ENCODE results near the gene CNTN2. TPM values are rescaled to one million over a fixed set of nuclear protein-coding genes. Genes with fewer than 3 reads are reported as not detected.

Gene CNTN2
- total RNA-seq, 1 donor from 2014 or later, result 0.10 TPM

DNA sequence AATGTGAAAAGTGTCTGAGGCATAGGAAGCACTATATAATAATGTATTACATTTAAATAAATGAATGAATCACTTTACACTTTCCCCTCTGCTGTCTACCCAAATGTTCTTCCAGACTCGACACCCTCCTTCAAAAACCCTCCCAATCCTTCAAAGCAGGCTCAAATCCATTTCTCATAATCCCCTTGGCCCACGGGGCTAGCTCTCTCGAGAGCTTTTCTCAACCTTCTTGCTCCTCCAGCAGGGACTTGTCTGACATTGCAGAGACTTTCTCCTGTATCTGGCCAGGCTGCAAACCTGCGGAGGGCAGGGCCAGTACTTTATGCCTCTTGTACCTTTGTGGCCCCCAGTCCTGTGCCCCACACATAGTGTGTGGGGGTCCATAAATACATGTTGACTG, 14.1 kb upstream of the CNTN2 start:
- TF ChIP-seq, protein P1, sequence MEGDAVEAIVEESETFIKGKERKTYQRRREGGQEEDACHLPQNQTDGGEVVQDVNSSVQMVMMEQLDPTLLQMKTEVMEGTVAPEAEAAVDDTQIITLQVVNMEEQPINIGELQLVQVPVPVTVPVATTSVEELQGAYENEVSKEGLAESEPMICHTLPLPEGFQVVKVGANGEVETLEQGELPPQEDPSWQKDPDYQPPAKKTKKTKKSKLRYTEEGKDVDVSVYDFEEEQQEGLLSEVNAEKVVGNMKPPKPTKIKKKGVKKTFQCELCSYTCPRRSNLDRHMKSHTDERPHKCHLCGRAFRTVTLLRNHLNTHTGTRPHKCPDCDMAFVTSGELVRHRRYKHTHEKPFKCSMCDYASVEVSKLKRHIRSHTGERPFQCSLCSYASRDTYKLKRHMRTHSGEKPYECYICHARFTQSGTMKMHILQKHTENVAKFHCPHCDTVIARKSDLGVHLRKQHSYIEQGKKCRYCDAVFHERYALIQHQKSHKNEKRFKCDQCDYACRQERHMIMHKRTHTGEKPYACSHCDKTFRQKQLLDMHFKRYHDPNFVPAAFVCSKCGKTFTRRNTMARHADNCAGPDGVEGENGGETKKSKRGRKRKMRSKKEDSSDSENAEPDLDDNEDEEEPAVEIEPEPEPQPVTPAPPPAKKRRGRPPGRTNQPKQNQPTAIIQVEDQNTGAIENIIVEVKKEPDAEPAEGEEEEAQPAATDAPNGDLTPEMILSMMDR (IDR thresholded peaks at IDR 0.05; ENCODE audit: unreplicated experiment), result no peak
- Mint-ChIP-seq H3K4me3 (ENCODE audit: unreplicated experiment) (no peak overlapping the region), H3K4me1 (ENCODE audit: unreplicated experiment) (no peaks in the 10 kb centered on the region), H3K27ac (ENCODE audit: unreplicated experiment) (no peak overlapping the region), H3K27me3 (ENCODE audit: unreplicated experiment) (peaks cover 2% of the 10 kb centered on the region), H3K36me3 (ENCODE audit: low read depth, unreplicated experiment) (no peaks in the 10 kb centered on the region), H3K9me3 (ENCODE audit: unreplicated experiment) (no peaks in the 10 kb centered on the region)
- DNase-seq (ENCODE audit: low spot score), result no peak

DNA sequence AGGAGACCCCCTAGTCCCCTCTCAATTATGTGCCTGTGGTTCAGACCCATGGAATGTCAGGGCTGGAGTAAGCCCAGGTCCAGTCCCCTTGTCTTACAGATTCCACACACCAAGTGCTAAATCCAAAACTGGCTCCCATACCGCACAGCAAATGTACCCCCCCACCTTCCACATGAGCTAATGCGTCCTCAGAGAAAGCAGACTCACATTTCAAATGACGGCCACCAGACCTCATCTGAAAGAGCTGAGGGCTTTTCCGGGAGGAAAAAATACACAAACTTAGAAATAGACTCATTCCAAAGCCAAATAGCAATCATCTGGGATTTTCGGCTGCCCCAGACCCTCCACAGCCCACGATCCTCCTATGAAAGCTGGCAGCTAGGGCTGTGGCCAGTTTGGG, 12.8 kb upstream of the CNTN2 start:
- no peak overlapping the region for H3K4me3 Mint-ChIP-seq (ENCODE audit: unreplicated experiment)
- no peaks in the 10 kb centered on the region for H3K4me1 Mint-ChIP-seq (ENCODE audit: unreplicated experiment)
- no peak overlapping the region for H3K27ac Mint-ChIP-seq (ENCODE audit: unreplicated experiment)
- TF ChIP-seq, protein P1 (IDR thresholded peaks at IDR 0.05; ENCODE audit: unreplicated experiment), result no peak
- H3K9me3 Mint-ChIP-seq (ENCODE audit: unreplicated experiment), result no peaks in the 10 kb centered on the region
- no peaks in the 10 kb centered on the region for H3K36me3 Mint-ChIP-seq (ENCODE audit: low read depth, unreplicated experiment)
- no peak for DNase-seq (ENCODE audit: low spot score)
- H3K27me3 Mint-ChIP-seq (ENCODE audit: unreplicated experiment), result peaks cover 2% of the 10 kb centered on the region

DNA sequence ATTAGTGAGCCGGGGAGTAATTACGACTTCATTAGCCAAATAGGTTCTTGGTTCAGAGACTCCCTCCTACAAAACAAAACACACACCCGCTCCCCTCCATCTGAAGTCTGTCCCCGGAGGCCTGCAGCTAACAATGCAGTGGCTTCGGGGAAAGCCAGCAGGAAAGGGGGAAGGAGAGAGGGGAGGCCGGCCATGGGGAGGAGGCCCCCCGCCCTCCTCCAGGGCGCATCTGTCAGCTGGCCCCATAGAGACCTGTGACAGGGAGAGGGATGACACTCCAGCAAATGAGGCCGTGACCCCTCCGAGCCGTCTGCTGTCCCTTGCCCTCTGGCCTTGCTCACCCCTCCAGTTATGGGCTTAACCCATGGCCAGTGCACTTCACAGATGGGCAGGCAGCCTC, 12.1 kb upstream of the CNTN2 start:
- no peaks in the 10 kb centered on the region for H3K36me3 Mint-ChIP-seq (ENCODE audit: low read depth, unreplicated experiment)
- no peak for DNase-seq (ENCODE audit: low spot score)
- no peak overlapping the region for H3K27ac Mint-ChIP-seq (ENCODE audit: unreplicated experiment)
- peaks cover 2% of the 10 kb centered on the region for H3K27me3 Mint-ChIP-seq (ENCODE audit: unreplicated experiment)
- H3K4me1 Mint-ChIP-seq (ENCODE audit: unreplicated experiment), result no peaks in the 10 kb centered on the region
- H3K9me3 Mint-ChIP-seq (ENCODE audit: unreplicated experiment), result no peaks in the 10 kb centered on the region
- no peak overlapping the region for H3K4me3 Mint-ChIP-seq (ENCODE audit: unreplicated experiment)
- TF ChIP-seq, protein P1 (IDR thresholded peaks at IDR 0.05; ENCODE audit: unreplicated experiment), result no peak

DNA sequence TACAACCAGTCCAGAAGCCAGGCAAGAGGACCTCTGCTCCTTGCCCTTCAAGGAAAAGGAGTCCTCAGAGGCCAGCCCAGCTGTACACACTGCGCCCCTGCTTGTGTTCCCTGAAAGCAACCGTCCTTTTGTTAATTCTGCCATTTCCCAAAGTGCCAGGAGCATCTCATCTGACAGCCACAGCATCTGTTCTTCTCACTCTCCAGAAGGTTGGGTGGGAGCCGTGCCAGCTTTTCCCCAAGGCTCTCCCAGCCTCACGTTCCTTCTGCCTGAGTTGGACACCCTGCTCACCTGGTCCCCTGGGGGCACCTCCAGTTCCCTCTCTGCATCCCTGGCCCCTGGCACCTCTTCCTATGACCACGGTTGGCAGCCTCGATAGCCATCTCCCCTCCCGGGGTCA, 10.5 kb upstream of the CNTN2 start:
- Mint-ChIP-seq H3K27ac (ENCODE audit: unreplicated experiment) (no peak overlapping the region), H3K36me3 (ENCODE audit: low read depth, unreplicated experiment) (peaks cover 4% of the 10 kb centered on the region), H3K27me3 (ENCODE audit: unreplicated experiment) (peaks cover 2% of the 10 kb centered on the region), H3K4me3 (ENCODE audit: unreplicated experiment) (no peak overlapping the region), H3K9me3 (ENCODE audit: unreplicated experiment) (no peaks in the 10 kb centered on the region), H3K4me1 (ENCODE audit: unreplicated experiment) (no peaks in the 10 kb centered on the region)
- TF ChIP-seq, protein P1 (IDR thresholded peaks at IDR 0.05; ENCODE audit: unreplicated experiment), result no peak
- DNase-seq (ENCODE audit: low spot score), result no peak

DNA sequence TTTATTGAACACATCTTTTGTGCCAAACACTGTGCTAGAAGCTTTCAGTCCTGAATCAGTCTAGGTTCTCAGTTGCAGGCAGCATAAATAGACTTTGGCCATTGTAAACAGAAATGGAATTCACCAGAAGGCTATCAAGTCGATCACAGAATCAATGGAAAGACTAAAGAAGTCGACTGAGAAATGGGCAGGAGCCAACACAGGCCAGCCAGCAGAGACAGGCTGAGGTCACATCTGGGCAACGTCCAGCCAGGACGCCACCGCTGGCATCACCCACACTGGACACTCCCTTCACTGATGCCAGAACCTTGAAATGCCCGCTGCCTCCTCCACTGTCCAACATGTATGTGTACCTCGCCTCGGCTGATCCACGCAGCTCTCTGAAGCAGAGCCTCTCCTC, 5.5 kb upstream of the CNTN2 start:
- H3K27me3 Mint-ChIP-seq (ENCODE audit: unreplicated experiment), result no peaks in the 10 kb centered on the region
- H3K9me3 Mint-ChIP-seq (ENCODE audit: unreplicated experiment), result no peaks in the 10 kb centered on the region
- peaks cover 4% of the 10 kb centered on the region for H3K36me3 Mint-ChIP-seq (ENCODE audit: low read depth, unreplicated experiment)
- H3K4me1 Mint-ChIP-seq (ENCODE audit: unreplicated experiment), result peaks cover 13% of the 10 kb centered on the region
- no peak for DNase-seq (ENCODE audit: low spot score)
- TF ChIP-seq, protein P1 (IDR thresholded peaks at IDR 0.05; ENCODE audit: unreplicated experiment), result no peak
- H3K4me3 Mint-ChIP-seq (ENCODE audit: unreplicated experiment), result no peak overlapping the region
- H3K27ac Mint-ChIP-seq (ENCODE audit: unreplicated experiment), result no peak overlapping the region

Data from endothelial cell (in vitro differentiated cells).